Tibial artery (tissue), 4 donors: ENCODE measurements around the gene ZBTB7C.
A peak's percentile ranks its signal among the peaks of the same experiment; 100 is the strongest.

ENCODE experiments used
- DNase-seq, 2 donors: peaks; one replicate each; pipeline ENCODE4 v3.0.0-alpha.2; 2019
- H3K27ac ChIP-seq, 2 donors: fragments of 200-600 bp; sonication (generic) in 1 of 2; 1 replicate in 1 of 2; 2 replicates in 1 of 2; pipeline ENCODE4 v1.5.1; 2018 to 2019; ENCODE audit warnings: mild to moderate bottlenecking in 1 of 2
- H3K27me3 ChIP-seq, 2 donors: fragments of 200-600 bp; sonication (generic) in 1 of 2; one replicate each; pipeline versions ENCODE4 v1.5.1 to v1.6.0; 2016 to 2019
- H3K36me3 ChIP-seq, 3 donors: fragments of 200-600 bp; sonication (generic) in 2 of 3; one replicate each; pipeline ENCODE4 v1.5.1; 2016 to 2019; ENCODE audit warnings: mild to moderate bottlenecking in 2 of 3
- H3K4me1 ChIP-seq, 4 donors: fragments of 200-600 bp; sonication (generic) in 2 of 4; 1 replicate in 3 of 4; 2 replicates in 1 of 4; pipeline ENCODE4 v1.5.1; 2016 to 2019
- H3K4me3 ChIP-seq, 2 donors: fragments of 200-600 bp; sonication (generic) in 1 of 2; 1 replicate in 1 of 2; 2 replicates in 1 of 2; pipeline ENCODE4 v1.5.1; 2018 to 2019; ENCODE audit warnings: mild to moderate bottlenecking in 2 of 2
- H3K9me3 ChIP-seq, 3 donors: fragments of 200-600 bp; sonication (generic) in 1 of 3; one replicate each; pipeline ENCODE4 v1.5.1; 2016 to 2019
- intact Hi-C: fragments of 100-400 bp; cut with DNase I; formaldehyde crosslinking; loops from one replicate; pipeline ENCODE4 v1.15.0; 2023; ENCODE audit warnings: low total_unique reads
- TF ChIP-seq, protein P1 (sequence below), 2 experiments: fragments of 200-600 bp in 1 of 2; fragments of 450-650 bp in 1 of 2; IDR thresholded peaks; one replicate each; pipeline ENCODE4 v1.5.1; 2017 to 2019; ENCODE audit warnings: antibody characterized with exemption in 2 of 2, mild to moderate bottlenecking in 1 of 2, moderate library complexity in 1 of 2

Gene ZBTB7C

DNA sequence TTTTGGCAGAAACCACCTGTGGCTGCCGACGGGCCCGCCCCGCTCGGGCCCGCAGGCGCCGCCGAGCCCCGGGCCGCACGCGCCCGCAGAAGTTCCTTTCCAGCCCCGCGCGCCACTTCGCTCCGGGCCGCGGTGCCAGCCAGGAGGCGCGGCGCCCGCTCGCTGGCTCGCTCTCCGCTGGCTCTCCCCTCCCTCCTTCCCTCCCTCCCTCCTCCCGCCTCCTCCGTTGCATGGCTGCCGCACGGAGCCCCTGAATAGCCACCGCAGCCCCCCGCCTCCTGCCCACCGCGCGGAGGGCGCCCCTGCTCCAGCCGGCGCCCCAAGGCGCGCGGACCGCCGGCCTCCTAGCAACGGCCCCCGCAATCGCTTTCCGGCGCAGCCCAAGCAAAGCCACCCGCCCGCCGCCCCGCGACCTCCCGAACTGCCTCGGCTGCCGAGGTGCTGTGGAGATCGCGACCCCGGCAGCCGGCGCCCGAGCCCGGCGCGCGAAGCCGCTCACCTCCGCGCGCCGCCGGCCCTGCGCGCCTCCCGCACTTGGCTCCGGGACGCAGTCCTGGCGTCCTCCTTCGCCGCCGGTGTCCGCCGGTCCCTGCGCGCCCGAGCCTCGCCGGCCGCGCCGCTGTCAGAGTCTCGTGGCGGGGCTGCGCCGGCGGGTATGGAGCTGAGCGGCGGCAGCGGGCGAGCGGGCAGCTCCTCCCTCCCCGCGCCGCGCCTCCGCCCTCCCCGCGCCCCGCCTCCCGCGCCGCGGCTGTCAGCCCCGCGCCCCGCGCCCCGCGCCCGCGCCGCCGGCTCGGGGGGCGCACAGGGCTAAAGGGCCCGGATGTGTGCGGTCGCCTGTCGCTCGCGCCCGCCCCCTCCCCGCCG lies at the start of gene ZBTB7C:
TSS of gene ZBTB7C (minus strand) at position 657 of the 864 bp plus-strand sequence.
- TF ChIP-seq, protein P1, sequence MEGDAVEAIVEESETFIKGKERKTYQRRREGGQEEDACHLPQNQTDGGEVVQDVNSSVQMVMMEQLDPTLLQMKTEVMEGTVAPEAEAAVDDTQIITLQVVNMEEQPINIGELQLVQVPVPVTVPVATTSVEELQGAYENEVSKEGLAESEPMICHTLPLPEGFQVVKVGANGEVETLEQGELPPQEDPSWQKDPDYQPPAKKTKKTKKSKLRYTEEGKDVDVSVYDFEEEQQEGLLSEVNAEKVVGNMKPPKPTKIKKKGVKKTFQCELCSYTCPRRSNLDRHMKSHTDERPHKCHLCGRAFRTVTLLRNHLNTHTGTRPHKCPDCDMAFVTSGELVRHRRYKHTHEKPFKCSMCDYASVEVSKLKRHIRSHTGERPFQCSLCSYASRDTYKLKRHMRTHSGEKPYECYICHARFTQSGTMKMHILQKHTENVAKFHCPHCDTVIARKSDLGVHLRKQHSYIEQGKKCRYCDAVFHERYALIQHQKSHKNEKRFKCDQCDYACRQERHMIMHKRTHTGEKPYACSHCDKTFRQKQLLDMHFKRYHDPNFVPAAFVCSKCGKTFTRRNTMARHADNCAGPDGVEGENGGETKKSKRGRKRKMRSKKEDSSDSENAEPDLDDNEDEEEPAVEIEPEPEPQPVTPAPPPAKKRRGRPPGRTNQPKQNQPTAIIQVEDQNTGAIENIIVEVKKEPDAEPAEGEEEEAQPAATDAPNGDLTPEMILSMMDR (IDR thresholded peaks at IDR 0.05), result no peak
- H3K4me1 ChIP-seq, result peaks cover 0 to 43% (median 27%) of the 10 kb centered on the region in 4 donors
- peak within 1 kb of the TSS; percentile 89 to 92 for H3K4me3 ChIP-seq
- no peaks in the 10 kb centered on the region for H3K9me3 ChIP-seq
- H3K36me3 ChIP-seq, result no peaks in the 10 kb centered on the region
- peak within 1 kb of the TSS; percentile 85 to 91 for H3K27ac ChIP-seq
- peak; percentile 48 to 75 for DNase-seq
- H3K27me3 ChIP-seq, result no peaks in the 10 kb centered on the region
- intact Hi-C loops, result loop anchor here (5.0 kb wide), 1 partner anchor 33 kb away; no protein-coding TSS in a partner anchor

DNA sequence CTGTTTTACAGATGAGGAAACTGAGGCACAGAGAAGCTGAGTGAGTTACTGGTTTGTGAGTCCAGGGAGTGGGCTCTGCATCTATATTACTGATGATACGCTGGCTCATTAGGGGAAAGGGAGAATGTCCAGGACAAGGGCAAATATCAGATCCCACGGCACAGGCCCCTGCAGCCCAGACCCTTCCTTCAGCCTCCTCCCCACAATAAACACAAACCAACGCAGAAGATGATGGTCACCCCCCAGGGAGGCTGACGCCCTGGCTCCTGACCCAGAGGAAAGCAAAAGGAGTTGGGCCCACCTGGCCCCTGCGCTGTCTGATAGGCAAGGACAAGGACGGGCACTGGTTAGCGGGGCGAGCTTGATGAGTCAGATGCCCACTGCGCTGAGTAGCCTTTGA lies 47.7 kb upstream of the ZBTB7C start:
- DNase-seq, result no peak
- no peak overlapping the region for H3K27ac ChIP-seq
- H3K4me1 ChIP-seq, result peaks cover 0 to 41% (median 20%) of the 10 kb centered on the region in 4 donors
- TF ChIP-seq, protein P1 (IDR thresholded peaks at IDR 0.05), result no peak
- intact Hi-C loops, result no loop called here
- no peak overlapping the region for H3K4me3 ChIP-seq
- no peaks in the 10 kb centered on the region for H3K27me3 ChIP-seq
- H3K9me3 ChIP-seq, result no peaks in the 10 kb centered on the region
- H3K36me3 ChIP-seq, result no peaks in the 10 kb centered on the region

DNA sequence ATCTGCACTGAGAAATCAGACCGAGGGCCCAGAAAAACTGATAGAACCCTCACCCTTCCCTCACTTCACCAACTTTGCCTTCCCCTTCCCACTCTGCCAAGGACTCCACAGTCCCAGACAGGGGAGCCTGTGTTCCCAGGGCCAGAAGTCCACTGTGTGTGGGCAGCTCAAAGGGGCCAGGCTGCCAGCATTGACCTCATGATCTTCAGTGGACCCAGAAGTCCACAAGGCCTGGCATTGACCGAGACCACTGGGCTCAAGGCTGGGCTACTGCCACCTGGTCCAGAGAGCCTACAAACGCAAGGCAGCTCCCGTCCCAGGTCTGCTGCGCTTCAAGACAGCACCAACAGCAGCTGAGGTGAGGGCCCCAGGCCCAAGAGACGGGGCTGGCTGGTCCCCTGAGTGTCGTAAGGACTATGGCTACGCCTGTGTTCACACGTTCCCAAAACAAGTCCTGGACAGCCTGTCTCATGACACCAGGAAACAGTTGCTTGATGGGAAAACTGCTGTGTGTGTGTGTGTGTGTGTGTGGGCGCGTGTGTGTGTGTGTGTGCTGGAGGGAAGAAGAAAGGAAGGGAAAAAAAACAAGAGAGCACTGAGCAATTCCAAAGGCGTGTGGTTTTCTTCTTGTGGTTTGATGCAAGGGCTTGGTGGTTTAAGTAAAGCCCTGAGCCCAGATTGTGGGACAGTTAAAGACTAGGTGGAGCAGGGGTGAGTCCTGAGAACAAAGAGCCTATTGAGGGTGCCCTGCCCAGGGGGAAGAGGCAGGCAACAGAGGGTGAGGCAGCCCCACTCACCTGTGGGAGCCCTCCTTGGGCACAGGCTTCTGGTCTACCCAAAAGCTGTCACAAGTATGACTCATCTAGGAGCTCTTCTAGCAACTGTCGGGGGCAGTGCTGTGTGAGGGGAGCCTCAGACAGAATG lies 46.6 kb upstream of the ZBTB7C start:
- Histone ChIP-seq H3K27ac (peak overlapping the region; percentile 58 to 65), H3K4me1 (peaks cover 0 to 41% (median 20%) of the 10 kb centered on the region in 4 donors), H3K4me3 (no peak overlapping the region), H3K27me3 (no peaks in the 10 kb centered on the region), H3K36me3 (no peaks in the 10 kb centered on the region), H3K9me3 (no peaks in the 10 kb centered on the region)
- no peak for DNase-seq
- intact Hi-C loops, result no loop called here
- TF ChIP-seq, protein P1 (IDR thresholded peaks at IDR 0.05), result no peak

DNA sequence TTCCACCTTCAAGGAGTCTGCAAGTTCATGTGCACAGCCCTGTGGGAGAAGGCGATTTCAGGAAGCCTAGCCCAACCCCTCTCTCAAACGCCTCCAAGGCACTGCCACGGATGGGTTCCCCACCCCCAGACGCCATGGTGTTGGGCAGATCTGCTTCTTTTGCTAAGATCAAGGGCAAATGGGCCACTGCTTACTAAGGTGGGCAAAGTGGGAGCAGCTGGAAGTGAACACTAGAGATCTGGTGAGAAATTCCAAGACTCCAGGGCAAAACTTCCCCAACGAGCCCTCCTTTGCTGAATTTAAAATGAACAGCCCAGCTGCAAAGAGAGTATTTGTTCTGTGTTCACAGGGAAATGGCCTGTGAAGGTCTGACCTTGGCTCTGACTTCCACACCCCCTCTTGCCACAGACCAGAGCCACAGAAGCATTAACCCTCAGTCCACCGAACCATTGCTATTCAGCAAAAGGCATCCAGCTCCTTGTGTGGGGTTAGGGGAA lies 45.1 kb upstream of the ZBTB7C start:
- Histone ChIP-seq H3K27ac (peak overlapping the region in 1 of 2 donors; percentile 65), H3K27me3 (no peaks in the 10 kb centered on the region), H3K9me3 (no peaks in the 10 kb centered on the region), H3K4me1 (peaks cover 0 to 41% (median 20%) of the 10 kb centered on the region in 4 donors), H3K36me3 (no peaks in the 10 kb centered on the region), H3K4me3 (no peak overlapping the region)
- DNase-seq, result no peak
- TF ChIP-seq, protein P1 (IDR thresholded peaks at IDR 0.05), result no peak
- intact Hi-C loops, result no loop called here

DNA sequence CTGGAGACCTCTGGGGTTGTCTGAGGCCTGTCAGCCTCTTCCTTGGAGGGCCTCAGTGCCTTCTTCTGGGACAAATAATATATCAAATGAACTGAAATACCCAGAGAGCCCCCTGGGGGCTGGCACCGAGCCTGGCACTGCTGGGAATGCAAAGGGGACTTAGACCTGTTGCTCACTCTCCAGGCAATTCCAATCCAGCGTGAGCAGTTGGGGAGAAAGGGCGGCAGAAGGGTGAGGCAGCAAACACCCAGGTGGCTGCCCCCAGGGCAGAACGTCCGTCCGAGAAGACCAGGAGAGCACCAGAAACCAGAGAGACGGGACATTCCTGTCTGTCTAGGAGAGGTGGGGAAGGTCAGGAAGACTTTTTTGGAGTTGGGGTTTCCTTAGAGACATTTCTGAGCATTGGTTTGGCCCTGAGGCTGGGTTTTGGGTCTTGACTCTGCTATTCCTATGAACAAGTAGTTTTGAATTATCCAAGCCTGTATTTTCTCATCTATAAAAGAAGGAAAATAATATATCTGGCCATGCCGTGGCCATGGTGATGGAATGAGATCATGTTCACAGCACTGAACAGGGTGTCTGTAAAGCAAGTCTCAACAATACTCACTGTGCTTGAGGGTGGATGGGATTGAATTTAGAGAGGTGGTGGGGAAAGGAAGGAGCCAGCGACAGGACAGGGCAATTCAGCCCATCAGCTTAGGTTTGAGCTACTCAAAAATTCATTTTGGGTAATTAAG lies 44.3 kb upstream of the ZBTB7C start:
- Histone ChIP-seq H3K4me3 (no peak overlapping the region), H3K4me1 (peaks cover 0 to 41% (median 20%) of the 10 kb centered on the region in 4 donors), H3K27ac (peak overlapping the region; percentile 65 to 71), H3K27me3 (no peaks in the 10 kb centered on the region), H3K36me3 (no peaks in the 10 kb centered on the region), H3K9me3 (no peaks in the 10 kb centered on the region)
- no peak for DNase-seq
- intact Hi-C loops, result no loop called here
- TF ChIP-seq, protein P1 (IDR thresholded peaks at IDR 0.05), result no peak
